ENCODE data around the gene SSB. TPM values are rescaled to one million over a fixed set of nuclear protein-coding genes. Genes with fewer than 3 reads are reported as not detected.

SSB gene
- total RNA-seq (82.0 TPM), polyA plus RNA-seq (ENCODE audit: insufficient read depth, low read depth, low replicate concordance) (86.6 TPM)
- long read RNA-seq, donor 1, transcript SSB-206 (4 exons, 619 nt): minor isoform, 8 of 155 reads
- long read RNA-seq, donor 1, transcript SSB-201 (12 exons, 1,709 nt): major isoform, 14 of 155 reads
- long read RNA-seq, donor 1, transcript SSB-212 (2 exons, 392 nt): minor isoform, 10 of 155 reads
- long read RNA-seq, donor 1, partial matches to known transcripts: 121 of 155 reads
- long read RNA-seq, donor 1, other reads (novel, unspliced or antisense): 0 of 155 reads
- long read RNA-seq, donor 2, transcript SSB-212 (2 exons, 392 nt): major isoform, 20 of 263 reads
- long read RNA-seq, donor 2, transcript SSB-206 (4 exons, 619 nt): minor isoform, 11 of 263 reads
- long read RNA-seq, donor 2, transcript SSB-201 (12 exons, 1,709 nt): major isoform, 20 of 263 reads
- long read RNA-seq, donor 2, partial matches to known transcripts: 191 of 263 reads
- long read RNA-seq, donor 2, other reads (novel, unspliced or antisense): 21 of 263 reads
- long read RNA-seq, donor 3, transcript SSB-212 (2 exons, 392 nt): major isoform, 19 of 254 reads
- long read RNA-seq, donor 3, transcript SSB-201 (12 exons, 1,709 nt): minor isoform, 16 of 254 reads
- long read RNA-seq, donor 3, transcript SSB-206 (4 exons, 619 nt): minor isoform, 5 of 254 reads
- long read RNA-seq, donor 3, partial matches to known transcripts: 213 of 254 reads
- long read RNA-seq, donor 3, other reads (novel, unspliced or antisense): 0 of 254 reads
- long read RNA-seq, donor 4, transcript SSB-201 (12 exons, 1,709 nt): major isoform, 42 of 158 reads
- long read RNA-seq, donor 4, partial matches to known transcripts: 47 of 158 reads
- long read RNA-seq, donor 4, other reads (novel, unspliced or antisense): 62 of 158 reads
- long read RNA-seq, donor 5, partial matches to known transcripts: 0 of 4 reads
- long read RNA-seq, donor 5, other reads (novel, unspliced or antisense): 0 of 4 reads
- long read RNA-seq, donor 6, transcript SSB-206 (4 exons, 619 nt): minor isoform, 13 of 497 reads
- long read RNA-seq, donor 6, transcript SSB-212 (2 exons, 392 nt): major isoform, 32 of 497 reads
- long read RNA-seq, donor 6, transcript SSB-201 (12 exons, 1,709 nt): minor isoform, 20 of 497 reads
- long read RNA-seq, donor 6, partial matches to known transcripts: 352 of 497 reads
- long read RNA-seq, donor 6, other reads (novel, unspliced or antisense): 79 of 497 reads
- long read RNA-seq, donor 7, transcript SSB-201 (12 exons, 1,709 nt): major isoform, 27 of 43 reads
- long read RNA-seq, donor 7, partial matches to known transcripts: 13 of 43 reads
- long read RNA-seq, donor 7, other reads (novel, unspliced or antisense): 2 of 43 reads
- long read RNA-seq, donor 8, transcript SSB-206 (4 exons, 619 nt): minor isoform, 6 of 146 reads
- long read RNA-seq, donor 8, transcript SSB-201 (12 exons, 1,709 nt): major isoform, 13 of 146 reads
- long read RNA-seq, donor 8, transcript SSB-212 (2 exons, 392 nt): major isoform, 13 of 146 reads
- long read RNA-seq, donor 8, partial matches to known transcripts: 114 of 146 reads
- long read RNA-seq, donor 8, other reads (novel, unspliced or antisense): 0 of 146 reads
- long read RNA-seq, donor 9, transcript SSB-201 (12 exons, 1,709 nt): major isoform, 5 of 145 reads
- long read RNA-seq, donor 9, transcript SSB-212 (2 exons, 392 nt): major isoform, 5 of 145 reads
- long read RNA-seq, donor 9, partial matches to known transcripts: 75 of 145 reads
- long read RNA-seq, donor 9, other reads (novel, unspliced or antisense): 56 of 145 reads
- long read RNA-seq, donor 10, transcript SSB-206 (4 exons, 619 nt): minor isoform, 7 of 138 reads
- long read RNA-seq, donor 10, transcript SSB-201 (12 exons, 1,709 nt): major isoform, 22 of 138 reads
- long read RNA-seq, donor 10, partial matches to known transcripts: 105 of 138 reads
- long read RNA-seq, donor 10, other reads (novel, unspliced or antisense): 0 of 138 reads

- intact Hi-C loops (cut with DNase I): no loop called here
- FAIRE-seq: no peak
These were observed at the start of gene SSB for GRCh38 chr2:169798718-169799592. Gene SSB (plus strand): TSS chr2:169798871. CDS start chr2:169800961, 2,090 bp downstream.

GRCh38 chr2:169752752-169753151 lies 45.9 kb upstream of the SSB start:
- Histone ChIP-seq H3K36me3 (ENCODE audit: control insufficient read depth in 2 of 3, insufficient read depth in 3 of 3, low read length in 3 of 3) (no peaks in the 10 kb centered on the region), H3K4me3 (ENCODE audit: low read length in 3 of 3) (no peak overlapping the region), H3K4me1 (ENCODE audit: control insufficient read depth in 2 of 3, insufficient read depth in 2 of 3, low read depth in 1 of 3, low read length in 3 of 3) (no peaks in the 10 kb centered on the region), H3K9ac (ENCODE audit: low read length in 3 of 3) (no peak overlapping the region), H3K9me3 (ENCODE audit: control insufficient read depth in 2 of 3, insufficient read depth in 1 of 3, low read length in 3 of 3) (no peaks in the 10 kb centered on the region), H3K27me3 (ENCODE audit: control insufficient read depth, insufficient read depth, low read length) (no peaks in the 10 kb centered on the region), H3K27ac (ENCODE audit: low read depth in 2 of 2, low read length in 2 of 2) (no peak overlapping the region)
- intact Hi-C loops (cut with DNase I): no loop called here
- FAIRE-seq (no peak), DNase-seq (no peak)
- TF ChIP-seq CTCF (IDR thresholded peaks at IDR 0.05; ENCODE audit: borderline replicate concordance, extremely low read depth, insufficient read depth): no peak

More at GRCh38 chr2:169798718-169799592, at the start of gene SSB:
- Histone ChIP-seq H3K9ac (ENCODE audit: low read length in 3 of 3) (peak within 1 kb of the TSS; percentile 56 to 85 (median 71)), H3K9me3 (ENCODE audit: control insufficient read depth in 2 of 3, insufficient read depth in 1 of 3, low read length in 3 of 3) (no peaks in the 10 kb centered on the region), H3K4me1 (ENCODE audit: control insufficient read depth in 2 of 3, insufficient read depth in 2 of 3, low read depth in 1 of 3, low read length in 3 of 3) (no peaks in the 10 kb centered on the region), H3K27me3 (ENCODE audit: control insufficient read depth, insufficient read depth, low read length) (no peaks in the 10 kb centered on the region), H3K36me3 (ENCODE audit: control insufficient read depth in 2 of 3, insufficient read depth in 3 of 3, low read length in 3 of 3) (no peaks in the 10 kb centered on the region), H3K27ac (ENCODE audit: low read depth in 2 of 2, low read length in 2 of 2) (peak within 1 kb of the TSS; percentile 51 to 75), H3K4me3 (ENCODE audit: low read length in 3 of 3) (peak within 1 kb of the TSS; percentile 65 to 93 (median 91))
- DNase-seq: peak; percentile 94 to 98 (median 96)
- TF ChIP-seq CTCF (IDR thresholded peaks at IDR 0.05; ENCODE audit: borderline replicate concordance, extremely low read depth, insufficient read depth): no peak
